ENCODE measurements around the gene CSNK1A1.

DNA sequence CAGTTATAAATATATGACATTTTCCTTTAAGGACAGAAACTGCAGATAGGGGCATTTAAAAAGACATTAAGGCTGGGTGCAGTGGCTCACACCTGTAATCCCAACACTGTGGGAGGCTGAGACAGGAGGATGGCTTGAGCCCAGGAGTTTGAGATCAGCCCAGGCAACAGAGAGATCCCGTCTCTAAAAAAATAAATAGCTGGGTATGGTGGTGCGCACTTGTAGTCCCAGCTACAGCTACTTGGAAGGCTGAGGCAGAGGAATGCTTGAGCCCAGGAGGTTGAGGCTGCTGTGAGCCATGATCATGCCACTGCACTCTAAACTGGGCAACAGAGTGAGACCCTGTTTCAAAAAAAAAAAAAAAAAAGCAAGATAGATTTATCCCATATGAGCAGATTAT, 63.6 kb downstream of the CSNK1A1 start:
- TF ChIP-seq, protein P1, sequence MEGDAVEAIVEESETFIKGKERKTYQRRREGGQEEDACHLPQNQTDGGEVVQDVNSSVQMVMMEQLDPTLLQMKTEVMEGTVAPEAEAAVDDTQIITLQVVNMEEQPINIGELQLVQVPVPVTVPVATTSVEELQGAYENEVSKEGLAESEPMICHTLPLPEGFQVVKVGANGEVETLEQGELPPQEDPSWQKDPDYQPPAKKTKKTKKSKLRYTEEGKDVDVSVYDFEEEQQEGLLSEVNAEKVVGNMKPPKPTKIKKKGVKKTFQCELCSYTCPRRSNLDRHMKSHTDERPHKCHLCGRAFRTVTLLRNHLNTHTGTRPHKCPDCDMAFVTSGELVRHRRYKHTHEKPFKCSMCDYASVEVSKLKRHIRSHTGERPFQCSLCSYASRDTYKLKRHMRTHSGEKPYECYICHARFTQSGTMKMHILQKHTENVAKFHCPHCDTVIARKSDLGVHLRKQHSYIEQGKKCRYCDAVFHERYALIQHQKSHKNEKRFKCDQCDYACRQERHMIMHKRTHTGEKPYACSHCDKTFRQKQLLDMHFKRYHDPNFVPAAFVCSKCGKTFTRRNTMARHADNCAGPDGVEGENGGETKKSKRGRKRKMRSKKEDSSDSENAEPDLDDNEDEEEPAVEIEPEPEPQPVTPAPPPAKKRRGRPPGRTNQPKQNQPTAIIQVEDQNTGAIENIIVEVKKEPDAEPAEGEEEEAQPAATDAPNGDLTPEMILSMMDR (IDR thresholded peaks at IDR 0.05): no peak
- no peak for TF ChIP-seq POLR2A (IDR thresholded peaks at IDR 0.05; ENCODE audit: low read length)
- TF ChIP-seq, protein P2, sequence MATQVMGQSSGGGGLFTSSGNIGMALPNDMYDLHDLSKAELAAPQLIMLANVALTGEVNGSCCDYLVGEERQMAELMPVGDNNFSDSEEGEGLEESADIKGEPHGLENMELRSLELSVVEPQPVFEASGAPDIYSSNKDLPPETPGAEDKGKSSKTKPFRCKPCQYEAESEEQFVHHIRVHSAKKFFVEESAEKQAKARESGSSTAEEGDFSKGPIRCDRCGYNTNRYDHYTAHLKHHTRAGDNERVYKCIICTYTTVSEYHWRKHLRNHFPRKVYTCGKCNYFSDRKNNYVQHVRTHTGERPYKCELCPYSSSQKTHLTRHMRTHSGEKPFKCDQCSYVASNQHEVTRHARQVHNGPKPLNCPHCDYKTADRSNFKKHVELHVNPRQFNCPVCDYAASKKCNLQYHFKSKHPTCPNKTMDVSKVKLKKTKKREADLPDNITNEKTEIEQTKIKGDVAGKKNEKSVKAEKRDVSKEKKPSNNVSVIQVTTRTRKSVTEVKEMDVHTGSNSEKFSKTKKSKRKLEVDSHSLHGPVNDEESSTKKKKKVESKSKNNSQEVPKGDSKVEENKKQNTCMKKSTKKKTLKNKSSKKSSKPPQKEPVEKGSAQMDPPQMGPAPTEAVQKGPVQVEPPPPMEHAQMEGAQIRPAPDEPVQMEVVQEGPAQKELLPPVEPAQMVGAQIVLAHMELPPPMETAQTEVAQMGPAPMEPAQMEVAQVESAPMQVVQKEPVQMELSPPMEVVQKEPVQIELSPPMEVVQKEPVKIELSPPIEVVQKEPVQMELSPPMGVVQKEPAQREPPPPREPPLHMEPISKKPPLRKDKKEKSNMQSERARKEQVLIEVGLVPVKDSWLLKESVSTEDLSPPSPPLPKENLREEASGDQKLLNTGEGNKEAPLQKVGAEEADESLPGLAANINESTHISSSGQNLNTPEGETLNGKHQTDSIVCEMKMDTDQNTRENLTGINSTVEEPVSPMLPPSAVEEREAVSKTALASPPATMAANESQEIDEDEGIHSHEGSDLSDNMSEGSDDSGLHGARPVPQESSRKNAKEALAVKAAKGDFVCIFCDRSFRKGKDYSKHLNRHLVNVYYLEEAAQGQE (IDR thresholded peaks at IDR 0.05): no peak
- TF ChIP-seq HEYL (CRISPR knock-in tag; IDR thresholded peaks at IDR 0.05): no peak
- TF ChIP-seq ESRRA (IDR thresholded peaks at IDR 0.05; ENCODE audit: borderline replicate concordance, low read length): no peak
- TF ChIP-seq, protein P3, sequence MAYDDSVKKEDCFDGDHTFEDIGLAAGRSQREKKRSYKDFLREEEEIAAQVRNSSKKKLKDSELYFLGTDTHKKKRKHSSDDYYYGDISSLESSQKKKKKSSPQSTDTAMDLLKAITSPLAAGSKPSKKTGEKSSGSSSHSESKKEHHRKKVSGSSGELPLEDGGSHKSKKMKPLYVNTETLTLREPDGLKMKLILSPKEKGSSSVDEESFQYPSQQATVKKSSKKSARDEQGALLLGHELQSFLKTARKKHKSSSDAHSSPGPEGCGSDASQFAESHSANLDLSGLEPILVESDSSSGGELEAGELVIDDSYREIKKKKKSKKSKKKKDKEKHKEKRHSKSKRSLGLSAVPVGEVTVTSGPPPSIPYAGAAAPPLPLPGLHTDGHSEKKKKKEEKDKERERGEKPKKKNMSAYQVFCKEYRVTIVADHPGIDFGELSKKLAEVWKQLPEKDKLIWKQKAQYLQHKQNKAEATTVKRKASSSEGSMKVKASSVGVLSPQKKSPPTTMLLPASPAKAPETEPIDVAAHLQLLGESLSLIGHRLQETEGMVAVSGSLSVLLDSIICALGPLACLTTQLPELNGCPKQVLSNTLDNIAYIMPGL (CRISPR knock-in tag; IDR thresholded peaks at IDR 0.05; ENCODE audit: borderline replicate concordance): no peak
- TF ChIP-seq BHLHE40 (IDR thresholded peaks at IDR 0.05; ENCODE audit: low read depth, low read length): no peak
- TF ChIP-seq HOXA7 (CRISPR knock-in tag; IDR thresholded peaks at IDR 0.05): no peak
- TF ChIP-seq RCOR1 (IDR thresholded peaks at IDR 0.05; ENCODE audit: low read depth, low read length): no peak

All from A549 (cell line).